ENCODE measurements around the gene CRACR2A.

The CRACR2A gene

GRCh38 chr12:3614806-3615466 is 138.0 kb downstream of the CRACR2A start:
- DNase-seq: no peak

GRCh38 chr12:3613641-3614395 is 139.1 kb downstream of the CRACR2A start:
- no peak for DNase-seq

- no peak for DNase-seq
Observed at GRCh38 chr12:3611860-3612703, 140.8 kb downstream of the CRACR2A start.

GRCh38 chr12:3607821-3608220 is 145.1 kb downstream of the CRACR2A start:
- DNase-seq: no peak

- no peak for DNase-seq
Observed at GRCh38 chr12:3607039-3607720, 145.7 kb downstream of the CRACR2A start.

- no peak for DNase-seq
Observed at GRCh38 chr12:3606128-3606527, 146.8 kb downstream of the CRACR2A start.

GRCh38 chr12:3605692-3606091 is 147.2 kb downstream of the CRACR2A start:
- DNase-seq: no peak

GRCh38 chr12:3604748-3605586 is 147.9 kb downstream of the CRACR2A start:
- DNase-seq: no peak

GRCh38 chr12:3604286-3604685 is 148.6 kb downstream of the CRACR2A start:
- DNase-seq: no peak

- DNase-seq: no peak
Observed at GRCh38 chr12:3603576-3603975, 149.3 kb downstream of the CRACR2A start.

- no peak for DNase-seq
Observed at GRCh38 chr12:3602488-3602887, 150.4 kb downstream of the CRACR2A start.

GRCh38 chr12:3601461-3602150 is 151.3 kb downstream of the CRACR2A start:
- DNase-seq: no peak

GRCh38 chr12:3600951-3601350 is 152.0 kb downstream of the CRACR2A start:
- DNase-seq: no peak

- no peak for DNase-seq
Observed at GRCh38 chr12:3600039-3600720, 152.7 kb downstream of the CRACR2A start.

GRCh38 chr12:3598896-3599860 is 153.7 kb downstream of the CRACR2A start:
- no peak for DNase-seq

GRCh38 chr12:3597526-3598210 is 155.2 kb downstream of the CRACR2A start:
- DNase-seq: no peak

- no peak for DNase-seq
Observed at GRCh38 chr12:3596703-3597415, 156.1 kb downstream of the CRACR2A start.

- no peak for DNase-seq
Observed at GRCh38 chr12:3595721-3596120, 157.2 kb downstream of the CRACR2A start.

Data from stimulated activated CD4-positive, alpha-beta T cell treated with anti-CD3 and anti-CD28 coated beads, Interleukin-2, amount 100 ng/mL, for 24 hours (primary cell).